ENCODE data around the gene CDH4.

DNA sequence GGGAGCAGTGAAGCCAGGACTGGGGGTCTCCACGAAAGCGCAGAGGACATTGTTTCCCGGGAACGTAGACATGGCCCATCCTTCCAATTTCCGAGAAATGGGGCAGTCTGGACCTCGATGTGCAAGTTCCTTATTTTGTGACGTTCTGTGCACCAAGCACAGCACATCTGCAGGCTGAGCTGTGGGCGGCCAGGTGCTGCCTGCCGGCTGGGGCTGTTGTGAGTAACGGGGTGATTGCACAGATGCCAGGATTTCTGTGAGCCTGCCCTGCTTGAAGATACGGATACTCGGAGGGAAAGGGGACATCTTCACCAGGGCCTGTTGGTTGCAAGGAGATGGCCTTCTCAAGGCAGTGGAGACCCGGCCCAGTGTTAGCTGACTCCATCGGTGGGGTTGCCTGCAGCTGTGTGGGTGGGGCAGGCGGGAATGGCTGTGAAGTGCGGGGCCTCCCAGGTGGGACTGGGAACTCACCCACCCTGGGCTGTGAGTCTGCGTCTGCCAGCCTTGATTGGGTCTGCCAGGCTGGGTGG is 27.6 kb downstream of the CDH4 start:
- TF ChIP-seq, protein P1, sequence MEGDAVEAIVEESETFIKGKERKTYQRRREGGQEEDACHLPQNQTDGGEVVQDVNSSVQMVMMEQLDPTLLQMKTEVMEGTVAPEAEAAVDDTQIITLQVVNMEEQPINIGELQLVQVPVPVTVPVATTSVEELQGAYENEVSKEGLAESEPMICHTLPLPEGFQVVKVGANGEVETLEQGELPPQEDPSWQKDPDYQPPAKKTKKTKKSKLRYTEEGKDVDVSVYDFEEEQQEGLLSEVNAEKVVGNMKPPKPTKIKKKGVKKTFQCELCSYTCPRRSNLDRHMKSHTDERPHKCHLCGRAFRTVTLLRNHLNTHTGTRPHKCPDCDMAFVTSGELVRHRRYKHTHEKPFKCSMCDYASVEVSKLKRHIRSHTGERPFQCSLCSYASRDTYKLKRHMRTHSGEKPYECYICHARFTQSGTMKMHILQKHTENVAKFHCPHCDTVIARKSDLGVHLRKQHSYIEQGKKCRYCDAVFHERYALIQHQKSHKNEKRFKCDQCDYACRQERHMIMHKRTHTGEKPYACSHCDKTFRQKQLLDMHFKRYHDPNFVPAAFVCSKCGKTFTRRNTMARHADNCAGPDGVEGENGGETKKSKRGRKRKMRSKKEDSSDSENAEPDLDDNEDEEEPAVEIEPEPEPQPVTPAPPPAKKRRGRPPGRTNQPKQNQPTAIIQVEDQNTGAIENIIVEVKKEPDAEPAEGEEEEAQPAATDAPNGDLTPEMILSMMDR (IDR thresholded peaks at IDR 0.05; ENCODE audit: borderline replicate concordance, extremely low read depth, low read length, poor library complexity, severe bottlenecking): no peak
- no peak for TF ChIP-seq EZH2 (IDR thresholded peaks at IDR 0.05; ENCODE audit: borderline replicate concordance, low read depth, low read length, severe bottlenecking)
